ENCODE data around the gene SCUBE1.

Gene SCUBE1

GRCh38 chr22:43183496-43184277, 159.5 kb downstream of the SCUBE1 start:
- DNase-seq (ENCODE audit: low read depth): no peak
- no peak overlapping the region for H3K4me3 ChIP-seq (ENCODE audit: low read depth, low read length)
- TF ChIP-seq CTCF (IDR thresholded peaks at IDR 0.05; ENCODE audit: insufficient read depth, low read depth, low read length, missing control alignments): no peak

- DNase-seq (ENCODE audit: low read depth): no peak
- TF ChIP-seq CTCF (IDR thresholded peaks at IDR 0.05; ENCODE audit: insufficient read depth, low read depth, low read length, missing control alignments): no peak
- H3K4me3 ChIP-seq (ENCODE audit: low read depth, low read length): no peak overlapping the region
These were observed 160.4 kb downstream of the SCUBE1 start for GRCh38 chr22:43182726-43183125.

GRCh38 chr22:43182118-43182517, 161.1 kb downstream of the SCUBE1 start:
- no peak for TF ChIP-seq CTCF (IDR thresholded peaks at IDR 0.05; ENCODE audit: insufficient read depth, low read depth, low read length, missing control alignments)

GRCh38 chr22:43181321-43182076, 161.7 kb downstream of the SCUBE1 start:
- H3K4me3 ChIP-seq (ENCODE audit: low read depth, low read length): no peak overlapping the region
- no peak for TF ChIP-seq CTCF (IDR thresholded peaks at IDR 0.05; ENCODE audit: insufficient read depth, low read depth, low read length, missing control alignments)
- DNase-seq (ENCODE audit: low read depth): no peak

More at GRCh38 chr22:43182118-43182517, 161.1 kb downstream of the SCUBE1 start:
- DNase-seq (ENCODE audit: low read depth): no peak
- no peak overlapping the region for H3K4me3 ChIP-seq (ENCODE audit: low read depth, low read length)

GRCh38 chr22:43180670-43181069, 162.5 kb downstream of the SCUBE1 start:
- DNase-seq (ENCODE audit: low read depth): no peak
- no peak for TF ChIP-seq CTCF (IDR thresholded peaks at IDR 0.05; ENCODE audit: insufficient read depth, low read depth, low read length, missing control alignments)
- no peak overlapping the region for H3K4me3 ChIP-seq (ENCODE audit: low read depth, low read length)

GRCh38 chr22:43179911-43180195, 163.3 kb downstream of the SCUBE1 start:
- no peak for DNase-seq (ENCODE audit: low read depth)
- TF ChIP-seq CTCF (IDR thresholded peaks at IDR 0.05; ENCODE audit: insufficient read depth, low read depth, low read length, missing control alignments): no peak
- no peak overlapping the region for H3K4me3 ChIP-seq (ENCODE audit: low read depth, low read length)
